ENCODE measurements around the gene LAPTM4A. TPM values are rescaled to one million over a fixed set of nuclear protein-coding genes. Genes with fewer than 3 reads are reported as not detected.

The LAPTM4A gene
- total RNA-seq = 79.6 and 94.2 TPM in 2 replicates

GRCh38 chr2:20051532-20052228 lies at the start of gene LAPTM4A:
Gene LAPTM4A (minus strand): TSS chr2:20051628. CDS start chr2:20051520, 108 bp downstream.

GRCh38 chr2:20012282-20013125 lies 38.9 kb downstream of the LAPTM4A start, which contains the start of gene MATN3:
Gene MATN3 (minus strand): TSS chr2:20012668. CDS start chr2:20012631, 37 bp downstream.

GRCh38 chr2:19989667-19990415 lies 61.6 kb downstream of the LAPTM4A start, which contains the start of gene WDR35:
Gene WDR35 (minus strand): TSS chr2:19990105. CDS start chr2:19990015, 90 bp downstream.

Other genes starting within 250 kb of the LAPTM4A start
- 5.5 and 10.8 TPM in 2 replicates for gene TTC32, start 149.6 kb downstream of the LAPTM4A start, total RNA-seq
- 17.2 and 18.2 TPM in 2 replicates for gene WDR35, start 61.5 kb downstream of the LAPTM4A start, total RNA-seq
- gene MATN3, start 39.0 kb downstream of the LAPTM4A start, total RNA-seq = 1.4 and 2.3 TPM in 2 replicates
- gene SDC1, start 173.5 kb upstream of the LAPTM4A start, total RNA-seq = 0.97 and 1.1 TPM in 2 replicates

Measured in epithelial cell of umbilical artery (primary cell).